Activated CD4-positive, CD25-positive, alpha-beta regulatory T cell treated with anti-CD3 and anti-CD28 coated beads, Interleukin-2, amount 50 U/mL, for 24 hours (primary cell): ENCODE measurements around the gene ATP4B.
"Not testable (repeated sequence)": the region's sequence is repeated elsewhere in the genome, so short reads cannot be mapped to it uniquely, and the experiment has no call there.

Experiments
- ATAC-seq, 2 donors: fragments of 150-1000 bp; cut with Tn5 transposase; one replicate each; pipeline ENCODE4 v1.10.0; 2021; ENCODE audit warnings: mild to moderate bottlenecking in 1 of 2, moderate library complexity in 1 of 2

The ATP4B gene

GRCh38 chr13:113639616-113640262 is 18.3 kb downstream of the ATP4B start:
- ATAC-seq: no peak

- no peak for ATAC-seq
Observed at GRCh38 chr13:113638806-113639205, 19.2 kb downstream of the ATP4B start.

GRCh38 chr13:113638173-113638746 is 19.7 kb downstream of the ATP4B start:
- ATAC-seq: no peak

DNA sequence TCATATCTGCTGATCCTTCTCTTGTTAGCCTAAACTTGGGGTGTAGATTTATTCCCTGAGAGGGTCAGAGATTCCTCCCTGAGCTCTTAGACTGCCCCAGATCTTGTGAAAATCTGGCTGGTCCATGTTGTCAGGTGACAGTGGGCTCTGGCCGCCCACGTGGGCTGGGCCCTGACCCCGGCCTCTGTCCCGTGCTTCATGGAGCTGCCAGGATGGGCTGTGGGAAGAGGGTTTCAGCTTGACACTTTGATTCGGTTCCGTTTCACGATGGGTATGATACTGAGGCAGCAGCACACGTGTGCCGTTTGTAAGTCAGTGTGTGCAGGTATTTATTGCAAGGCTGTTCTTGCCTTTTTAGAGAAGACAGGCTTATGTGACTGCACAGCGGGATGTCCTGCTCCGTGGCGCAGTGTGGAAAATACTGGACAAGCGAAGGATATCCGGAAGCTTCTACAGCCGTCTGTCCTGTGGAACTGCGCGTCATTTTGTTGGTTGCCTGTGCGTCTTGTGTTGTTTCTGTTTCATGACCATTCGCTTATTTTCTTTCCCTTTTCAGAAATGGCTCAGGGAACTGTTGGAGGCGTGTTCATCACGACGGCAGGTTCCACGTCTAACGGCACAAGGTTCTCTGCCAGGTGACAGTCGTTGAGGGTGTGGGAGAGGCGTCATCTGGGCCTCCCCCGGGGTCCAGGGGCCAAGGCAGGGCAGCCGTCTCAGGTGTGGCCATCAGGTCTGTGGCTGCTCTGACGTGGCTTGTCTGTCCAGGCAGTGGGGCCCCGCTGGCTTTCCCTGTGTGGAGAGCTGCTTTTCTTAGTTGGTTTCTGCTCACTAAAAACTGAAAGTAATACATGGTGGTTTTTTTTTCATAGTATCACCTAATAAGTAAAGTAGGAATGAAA is 20.5 kb downstream of the ATP4B start:
- no peak for ATAC-seq

DNA sequence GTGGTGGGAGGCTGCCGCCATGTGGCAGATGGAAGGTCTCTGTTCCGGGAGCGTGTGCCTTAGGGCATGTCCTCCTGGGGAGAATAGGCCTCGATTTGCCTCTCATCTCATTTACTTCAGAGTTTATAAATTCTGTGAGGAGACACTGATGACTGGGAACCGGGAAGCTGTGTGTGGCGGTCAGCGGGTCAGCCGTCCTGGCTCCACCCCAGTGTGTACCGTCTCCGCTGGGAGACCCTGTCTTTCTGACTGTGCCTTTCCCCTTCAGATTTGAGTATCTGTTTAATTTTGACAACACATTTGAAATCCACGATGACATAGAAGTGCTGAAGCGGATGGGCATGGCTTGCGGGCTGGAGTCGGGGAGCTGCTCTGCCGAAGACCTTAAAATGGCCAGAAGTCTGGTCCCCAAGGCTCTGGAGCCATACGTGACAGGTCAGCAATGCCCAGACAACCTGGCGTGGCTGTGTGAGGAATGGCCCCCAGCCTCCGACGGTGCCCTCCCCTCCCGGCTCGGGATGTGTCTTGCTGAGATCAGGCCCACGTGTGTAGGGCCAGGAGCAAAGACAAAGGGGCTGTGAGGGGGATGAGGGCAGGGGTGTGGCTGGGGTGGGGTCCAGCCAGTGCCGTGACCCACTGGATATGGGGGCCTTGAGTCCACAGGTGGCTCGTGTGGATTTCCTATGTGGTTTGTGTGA is 21.6 kb downstream of the ATP4B start:
- no peak for ATAC-seq

DNA sequence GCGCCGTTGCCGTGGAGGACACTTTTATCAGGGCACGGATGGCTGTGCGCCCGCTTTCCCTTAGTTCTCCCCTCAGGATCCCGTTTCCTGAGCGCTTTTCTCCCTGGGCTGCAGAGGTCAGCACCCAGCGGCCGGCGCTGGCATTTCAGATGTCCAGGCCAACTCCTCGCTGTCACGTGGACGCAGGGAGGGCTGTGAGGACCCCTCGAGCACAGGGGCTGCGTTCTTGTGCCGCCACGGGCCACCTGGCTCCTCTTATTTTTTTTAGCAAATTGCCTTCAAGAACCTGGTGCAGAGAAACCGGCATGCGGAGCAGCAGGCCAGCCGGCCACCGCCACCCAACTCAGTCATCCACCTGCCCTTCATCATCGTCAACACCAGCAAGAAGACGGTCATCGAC is 22.3 kb downstream of the ATP4B start:
- ATAC-seq: no peak

DNA sequence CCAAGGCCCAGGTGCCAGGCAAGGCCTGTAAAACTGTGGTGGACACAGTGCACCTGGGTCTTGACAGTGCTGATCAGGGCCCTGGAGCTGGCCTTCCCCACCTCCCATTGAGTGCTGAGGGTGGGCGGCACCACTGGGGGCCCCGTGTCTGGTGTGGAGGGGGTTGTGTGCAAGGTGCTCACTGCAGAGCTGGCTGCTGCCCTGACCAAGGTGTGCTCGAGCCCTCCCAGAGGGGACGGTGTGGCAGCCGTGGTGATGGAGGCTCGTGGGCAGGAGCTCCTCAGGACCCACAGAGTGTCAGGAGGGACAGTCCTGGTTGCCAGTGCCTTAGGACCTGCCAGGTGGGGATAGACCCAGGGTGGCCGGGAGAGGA is 23.0 kb downstream of the ATP4B start:
- no peak for ATAC-seq

GRCh38 chr13:113634279-113635047 is 23.5 kb downstream of the ATP4B start:
- no peak for ATAC-seq

DNA sequence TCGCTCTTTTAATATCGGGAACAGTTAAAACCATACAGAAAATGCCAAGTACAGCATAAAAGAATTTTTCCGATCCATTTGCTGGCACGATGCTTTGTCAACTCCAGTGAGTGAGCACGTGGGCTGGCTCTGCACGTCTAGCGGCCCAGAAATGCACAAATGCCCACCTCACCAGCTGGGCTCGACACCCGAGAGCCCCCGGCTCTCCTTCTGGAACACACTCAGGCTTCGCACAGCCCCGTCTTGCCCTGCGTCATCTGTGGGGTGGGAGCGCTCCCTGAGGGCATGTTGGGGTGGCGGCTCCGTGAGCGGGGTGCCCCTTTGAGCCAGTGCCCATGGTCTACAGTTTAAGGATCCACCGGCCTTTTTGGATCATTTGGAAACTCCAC is 24.5 kb downstream of the ATP4B start:
- ATAC-seq: no peak

- ATAC-seq: no peak
Observed at GRCh38 chr13:113632706-113633484, 25.1 kb downstream of the ATP4B start.

DNA sequence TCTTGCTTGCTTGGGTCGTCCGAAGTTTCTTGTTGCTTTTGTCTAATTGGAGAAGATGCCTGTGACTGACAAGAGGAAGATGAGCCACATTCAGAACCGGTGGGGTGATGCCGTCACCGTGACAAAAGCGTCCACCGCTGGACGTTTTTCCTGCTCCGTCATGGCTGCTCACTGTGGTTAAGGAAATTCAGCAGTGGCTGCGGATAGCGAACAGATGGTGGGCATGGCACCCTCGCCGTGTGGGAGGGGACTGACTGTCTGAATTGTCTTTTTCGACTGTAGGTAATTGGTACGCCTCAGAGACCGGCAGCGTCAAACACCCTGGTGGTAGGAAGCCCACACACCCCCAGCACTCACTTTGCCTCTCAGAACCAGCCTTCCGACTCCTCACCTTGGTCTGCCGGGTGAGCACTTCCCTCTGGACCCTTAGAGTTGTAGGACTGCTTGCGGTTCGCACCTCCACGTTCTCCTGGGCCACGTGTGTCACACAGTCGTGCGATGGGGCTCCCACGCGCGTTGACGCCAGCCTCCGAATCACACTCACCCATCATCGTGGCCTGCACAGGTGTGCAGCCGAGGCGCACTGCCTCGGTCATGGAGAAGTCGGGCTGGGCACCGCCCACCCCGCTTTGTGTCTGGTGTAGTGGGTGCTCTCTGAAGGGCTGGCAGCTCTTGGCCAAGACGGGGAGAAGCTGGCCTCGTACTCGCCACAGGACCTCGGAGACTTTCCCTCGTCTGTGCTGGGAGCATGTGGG is 26.5 kb downstream of the ATP4B start:
- no peak for ATAC-seq

- ATAC-seq: no peak
Observed at GRCh38 chr13:113630804-113631203, 27.2 kb downstream of the ATP4B start.

DNA sequence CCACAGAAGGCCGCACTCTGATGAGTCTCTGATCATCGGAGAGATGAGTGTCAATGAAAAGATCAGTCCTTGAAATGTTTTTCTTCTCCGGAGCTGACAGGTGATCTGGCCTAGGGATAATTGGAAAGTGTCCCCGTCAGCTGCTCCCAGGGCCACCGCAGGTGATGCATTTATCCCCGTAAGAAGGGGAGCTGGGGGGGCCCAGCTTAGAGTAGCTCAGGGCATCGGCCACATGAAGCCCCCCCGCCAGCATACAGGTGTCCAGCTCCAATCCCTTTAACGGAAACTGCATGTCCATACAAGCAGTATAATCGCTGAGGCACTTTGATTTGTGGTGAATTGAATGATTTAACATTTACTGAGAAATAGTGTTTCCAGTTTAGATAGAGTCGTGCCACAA is 27.7 kb downstream of the ATP4B start:
- no peak for ATAC-seq

- ATAC-seq: no peak
Observed at GRCh38 chr13:113629866-113630265, 28.1 kb downstream of the ATP4B start.

- no peak for ATAC-seq
Observed at GRCh38 chr13:113628291-113629270, 29.4 kb downstream of the ATP4B start.

DNA sequence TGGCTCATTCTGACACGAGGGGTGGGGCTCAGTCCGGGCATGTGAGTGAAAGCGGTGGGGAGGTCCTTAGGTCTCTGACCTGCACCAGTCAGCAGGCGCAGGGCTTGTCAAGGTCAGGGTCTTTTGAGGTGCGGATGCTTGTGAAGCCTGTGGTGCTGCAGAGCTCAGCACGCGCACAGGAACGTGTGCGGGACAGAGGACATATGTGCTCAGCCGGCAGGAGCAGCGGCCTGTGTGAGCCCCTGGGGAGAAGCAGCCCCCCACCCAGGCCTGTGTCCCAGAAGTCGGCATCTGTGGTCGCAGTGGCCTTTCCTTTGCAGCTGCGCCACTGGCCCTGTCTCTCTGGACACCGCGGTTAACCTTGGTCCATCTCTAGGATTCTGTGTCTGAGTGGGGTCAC is 30.9 kb downstream of the ATP4B start:
- no peak for ATAC-seq

DNA sequence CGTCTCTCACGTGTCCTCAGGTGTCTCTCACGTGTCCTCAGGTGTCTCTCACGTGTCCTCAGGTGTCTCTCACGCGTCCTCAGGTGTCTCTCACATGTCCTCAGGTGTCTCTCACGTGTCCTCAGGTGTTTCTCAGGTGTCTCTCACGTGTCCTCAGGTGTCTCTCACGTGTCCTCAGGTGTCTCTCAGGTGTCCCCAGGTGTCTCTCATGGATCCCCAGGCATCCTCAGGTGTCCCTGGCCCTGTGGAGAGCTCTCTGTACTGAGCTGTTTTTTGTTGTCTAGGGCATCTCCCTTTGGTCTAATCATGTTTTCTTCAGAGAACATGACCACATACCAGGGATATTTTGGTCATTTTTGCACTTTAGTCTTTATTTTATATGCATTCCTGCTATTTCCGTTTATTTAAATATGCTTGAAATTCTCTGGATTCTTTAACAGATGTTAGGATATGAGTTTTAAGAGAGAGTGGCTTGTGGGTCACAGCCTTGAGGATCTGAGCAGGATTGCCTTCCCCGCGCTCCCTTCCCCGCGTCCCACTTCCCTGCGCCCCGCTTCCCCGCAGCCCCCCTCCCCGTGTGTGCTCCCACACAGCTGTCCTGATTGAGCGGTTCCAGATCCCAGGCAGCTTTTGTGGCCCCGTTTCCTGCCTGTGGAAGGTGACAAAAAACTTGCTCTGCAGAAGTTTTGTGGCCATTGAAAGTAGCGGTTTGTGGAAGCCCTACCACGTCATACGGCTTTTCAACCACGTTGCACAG is 31.9 kb downstream of the ATP4B start:
- ATAC-seq: no peak

GRCh38 chr13:113624640-113625304 is 33.2 kb downstream of the ATP4B start:
- not testable (repeated sequence) for ATAC-seq
